Naive thymus-derived CD8-positive, alpha-beta T cell (primary cell): Measurements from ENCODE around the gene HDGF. TPM values are rescaled to one million over a fixed set of nuclear protein-coding genes. Genes with fewer than 3 reads are reported as not detected.
A peak's percentile ranks its signal among the peaks of the same experiment; 100 is the strongest.
"Not testable (repeated sequence)": the region's sequence is repeated elsewhere in the genome, so short reads cannot be mapped to it uniquely, and the experiment has no call there.

Experiments
- ATAC-seq, 2 donors: fragments of 150-1000 bp; cut with Tn5 transposase in 1 of 2; sonication (Bioruptor Pico), chemical (Tn5 transposase) in 1 of 2; 1 replicate in 1 of 2; 2 replicates in 1 of 2; pipeline ENCODE4 v1.10.0; 2021; ENCODE audit warnings: mild to moderate bottlenecking in 2 of 2, moderate library complexity in 2 of 2
- POLR2A ChIA-PET: fragments of 350-600 bp; sonication (Branson Sonifier 250); formaldehyde crosslinking; loops from one replicate; lab custom pipeline; 2021; ENCODE audit warnings: antibody characterized with exemption; lab: Charles Lee
- DNase-seq, 10 donors: peaks; one replicate each; pipeline versions ENCODE4 v3.0.0 to v3.0.0-alpha.2; 2020 to 2022
- H3K27ac Mint-ChIP-seq, 10 donors: one replicate each; pipeline ENCODE4 v1.8.0; 2020 to 2022; ENCODE audit warnings: mild to moderate bottlenecking in 10 of 10, mixed read lengths in 10 of 10, moderate library complexity in 4 of 10, inconsistent platforms in 1 of 10
- H3K27me3 Mint-ChIP-seq, 5 donors: one replicate each; pipeline ENCODE4 v1.8.0; 2021 to 2022; ENCODE audit warnings: mixed read lengths in 5 of 5
- H3K36me3 Mint-ChIP-seq, 3 donors: one replicate each; pipeline ENCODE4 v1.8.0; 2020 to 2022; ENCODE audit warnings: mixed read lengths in 3 of 3, mild to moderate bottlenecking in 2 of 3, inconsistent platforms in 1 of 3
- H3K4me1 Mint-ChIP-seq, 4 donors: one replicate each; pipeline ENCODE4 v1.8.0; 2021 to 2022; ENCODE audit warnings: mixed read lengths in 4 of 4
- H3K4me3 Mint-ChIP-seq, 10 donors: one replicate each; pipeline ENCODE4 v1.8.0; 2020 to 2022; ENCODE audit warnings: mild to moderate bottlenecking in 10 of 10, mixed read lengths in 10 of 10, moderate library complexity in 6 of 10, inconsistent platforms in 1 of 10
- H3K9me3 Mint-ChIP-seq, 9 donors: one replicate each; pipeline ENCODE4 v1.8.0; 2020 to 2022; ENCODE audit warnings: mixed read lengths in 9 of 9, mild to moderate bottlenecking in 3 of 9, inconsistent platforms in 1 of 9, moderate library complexity in 1 of 9
- polyA plus RNA-seq, 3 donors: library from polyadenylated mRNA; unstranded; fragments of 300-500 nt; fragmentation: Illumina TruSeq; gene quantifications; one replicate each; pipeline ENCODE4 v1.2.3, GENCODE V29; 2021
- total RNA-seq, 8 experiments: library from RNA in 2 of 8; stranded (reverse) in 2 of 8; gene quantifications; one replicate each; pipeline ENCODE4 v1.2.3 and lab custom pipeline; 2021 to 2026

The HDGF gene
- total and polyA plus RNA-seq, 5 experiments from 2014 or later = 25.0 to 103 (median 50.1) TPM

- Mint-ChIP-seq H3K4me3 (no peak overlapping the region), H3K9me3 (no peaks in the 10 kb centered on the region), H3K27ac (no peak overlapping the region), H3K36me3 (peaks cover 0 to 20% (median 5%) of the 10 kb centered on the region in 3 donors), H3K27me3 (no peaks in the 10 kb centered on the region), H3K4me1 (peaks cover 25 to 37% (median 33%) of the 10 kb centered on the region in 4 donors)
- ATAC-seq (peak in 1 of 2 donors; percentile 4), DNase-seq (no peak)
- POLR2A ChIA-PET = interaction anchor here (0.7 to 4.6 kb wide), 14 partner anchors 8 to 483 kb away, joined by 3 to 104 read pairs (median 4); partner anchors contain the start of genes CRABP2, HDGF, ISG20L2 and METTL25B
Measured at GRCh38 chr1:156766298-156767100, 15.0 kb upstream of the HDGF start.

- Mint-ChIP-seq H3K4me3 (no peak overlapping the region), H3K4me1 (peaks cover 17 to 29% (median 24%) of the 10 kb centered on the region in 4 donors), H3K27ac (peak overlapping the region in 1 of 10 donors; percentile 24), H3K36me3 (peaks cover 0 to 12% (median 2%) of the 10 kb centered on the region in 3 donors), H3K9me3 (no peaks in the 10 kb centered on the region), H3K27me3 (no peaks in the 10 kb centered on the region)
- DNase-seq (no peak), ATAC-seq (no peak)
- POLR2A ChIA-PET = interaction anchor here (1.5 to 4.6 kb wide), 4 partner anchors 9 to 37 kb away, joined by 5 to 104 read pairs (median 32); partner anchors contain the start of genes HDGF, ISG20L2, METTL25B and MRPL24
Measured at GRCh38 chr1:156765666-156766065, 14.2 kb upstream of the HDGF start.

DNA sequence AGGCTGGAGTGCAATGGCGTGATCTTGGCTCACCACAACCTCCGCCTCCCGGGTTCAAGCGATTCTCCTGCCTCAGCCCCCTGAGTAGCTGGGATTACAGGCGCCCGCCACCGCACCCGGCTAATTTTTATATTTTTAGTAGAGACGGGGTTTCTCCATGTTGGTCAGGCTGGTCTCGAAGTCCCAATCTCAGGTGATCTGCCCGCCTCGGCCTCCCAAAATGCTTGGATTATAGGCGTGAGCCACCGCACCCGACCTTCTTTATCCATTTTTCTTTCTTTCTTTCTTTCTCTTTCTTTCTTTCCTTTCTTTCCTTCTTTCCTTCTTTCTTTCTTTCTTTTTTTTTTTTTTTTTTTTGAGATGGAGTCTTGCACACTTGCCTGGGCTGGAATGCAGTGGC, 13.7 kb upstream of the HDGF start:
- H3K36me3 Mint-ChIP-seq, H3K4me3 Mint-ChIP-seq, H3K27me3 Mint-ChIP-seq, H3K27ac Mint-ChIP-seq, DNase-seq, H3K9me3 Mint-ChIP-seq, ATAC-seq: not testable (repeated sequence)
- POLR2A ChIA-PET = interaction anchor here (0.7 to 4.6 kb wide), 6 partner anchors 13 to 548 kb away, joined by 3 to 104 read pairs (median 9); partner anchors contain the start of genes HDGF, ISG20L2, METTL25B and MRPL24
- H3K4me1 Mint-ChIP-seq = peaks cover 16 to 24% (median 19%) of the 10 kb centered on the region in 4 donors

- POLR2A ChIA-PET = interaction anchor here (0.8 kb wide), 1 partner anchor 9 kb away, joined by 3 read pairs; no protein-coding TSS in a partner anchor
- DNase-seq (no peak), ATAC-seq (no peak)
- Mint-ChIP-seq H3K4me3 (no peak overlapping the region), H3K36me3 (no peaks in the 10 kb centered on the region), H3K27ac (no peak overlapping the region), H3K4me1 (peaks cover 0 to 3% (median under 1%) of the 10 kb centered on the region in 4 donors), H3K27me3 (no peaks in the 10 kb centered on the region), H3K9me3 (no peaks in the 10 kb centered on the region)
Measured at GRCh38 chr1:156760796-156761104, 9.3 kb upstream of the HDGF start.

- Mint-ChIP-seq H3K27ac (no peak overlapping the region), H3K4me1 (peaks cover 0 to 3% (median 3%) of the 10 kb centered on the region in 4 donors), H3K4me3 (no peak overlapping the region), H3K36me3 (no peaks in the 10 kb centered on the region), H3K27me3 (no peaks in the 10 kb centered on the region), H3K9me3 (no peaks in the 10 kb centered on the region)
- POLR2A ChIA-PET = interaction anchor here (0.8 kb wide), 1 partner anchor 8 kb away, joined by 3 read pairs; no protein-coding TSS in a partner anchor
- no peak for DNase-seq
- ATAC-seq = no peak
Measured at GRCh38 chr1:156760092-156760795, 8.8 kb upstream of the HDGF start.

DNA sequence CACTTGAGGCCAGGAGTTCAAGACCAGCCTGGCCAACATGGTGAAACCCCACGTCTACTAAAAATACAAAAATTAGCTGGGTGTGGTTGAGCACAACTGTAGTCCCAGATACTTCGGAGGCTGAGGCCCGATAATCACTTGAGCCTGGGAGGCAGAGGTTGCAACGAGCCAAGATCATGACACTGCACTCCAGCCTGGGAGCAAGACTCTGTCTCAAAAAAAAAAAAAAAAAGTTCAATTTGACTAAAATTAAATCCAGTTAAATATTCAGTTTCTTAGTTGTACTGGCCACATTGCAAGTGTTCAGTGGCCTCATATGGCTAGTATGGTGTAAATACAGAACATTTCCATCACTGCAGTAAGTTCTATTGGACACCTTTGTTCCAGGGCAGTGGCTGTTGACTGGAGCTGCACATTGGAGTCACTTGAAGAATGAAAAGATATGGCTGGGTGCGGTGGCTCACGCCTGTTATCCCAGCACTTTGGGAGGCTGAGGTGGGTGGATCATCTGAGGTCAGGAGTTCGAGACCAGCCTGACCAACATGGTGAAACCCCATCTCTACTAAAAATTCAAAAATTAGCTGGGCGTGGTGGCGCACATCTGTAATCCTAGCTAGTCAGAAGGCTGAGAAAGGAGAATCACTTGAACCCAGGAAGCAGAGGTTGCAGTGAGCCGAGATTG, 6.2 kb upstream of the HDGF start:
- not testable (repeated sequence) for H3K9me3 Mint-ChIP-seq, DNase-seq, H3K36me3 Mint-ChIP-seq, H3K4me3 Mint-ChIP-seq, H3K27me3 Mint-ChIP-seq, ATAC-seq, H3K27ac Mint-ChIP-seq
- H3K4me1 Mint-ChIP-seq = peaks cover 4 to 16% (median 12%) of the 10 kb centered on the region in 4 donors
- POLR2A ChIA-PET = interaction anchor here (1.0 to 1.8 kb wide), 2 partner anchors 9 kb away, joined by 3 to 6 read pairs; partner anchors contain the start of gene PRCC

DNA sequence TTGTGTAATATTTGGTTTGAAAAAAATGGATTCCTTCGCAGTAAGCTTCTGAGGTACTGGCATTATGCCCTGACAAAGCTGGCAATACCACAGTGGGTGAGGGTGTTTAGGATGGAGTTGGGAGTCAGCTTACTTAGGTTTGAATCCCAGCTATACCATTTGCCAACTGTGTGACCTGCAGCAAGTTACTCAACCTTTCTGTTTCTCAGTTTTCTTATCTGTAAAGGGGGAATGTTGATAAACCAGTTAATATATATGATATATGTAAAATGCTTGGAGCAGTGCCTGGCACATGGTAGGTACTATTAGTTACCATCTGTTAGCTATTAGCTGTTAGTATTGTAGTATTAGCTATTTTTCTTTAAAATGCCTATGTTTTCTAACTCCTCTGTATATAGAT, 4.9 kb upstream of the HDGF start:
- no peak for ATAC-seq
- no peak for DNase-seq
- Mint-ChIP-seq H3K4me3 (no peak overlapping the region), H3K9me3 (no peaks in the 10 kb centered on the region), H3K27me3 (no peaks in the 10 kb centered on the region), H3K27ac (no peak overlapping the region), H3K36me3 (no peaks in the 10 kb centered on the region), H3K4me1 (peaks cover 7 to 24% (median 15%) of the 10 kb centered on the region in 4 donors)
- POLR2A ChIA-PET = interaction anchor here (0.7 to 1.8 kb wide), 8 partner anchors 9 to 137 kb away, joined by 3 to 6 read pairs (median 4); partner anchors contain the start of genes MRPL24 and PRCC

- Mint-ChIP-seq H3K9me3 (no peaks in the 10 kb centered on the region), H3K36me3 (no peaks in the 10 kb centered on the region), H3K4me3 (peak overlapping the region in 1 of 10 donors; percentile 18), H3K4me1 (peaks cover 10 to 26% (median 16%) of the 10 kb centered on the region in 4 donors), H3K27me3 (no peaks in the 10 kb centered on the region), H3K27ac (peak overlapping the region in 1 of 10 donors; percentile 65)
- no peak for DNase-seq
- no peak for ATAC-seq
- POLR2A ChIA-PET = interaction anchor here (0.5 to 1.8 kb wide), 6 partner anchors 8 to 36 kb away, joined by 3 to 6 read pairs (median 4); partner anchors contain the start of genes MRPL24 and PRCC
Measured at GRCh38 chr1:156755527-156755950, 4.1 kb upstream of the HDGF start.

DNA sequence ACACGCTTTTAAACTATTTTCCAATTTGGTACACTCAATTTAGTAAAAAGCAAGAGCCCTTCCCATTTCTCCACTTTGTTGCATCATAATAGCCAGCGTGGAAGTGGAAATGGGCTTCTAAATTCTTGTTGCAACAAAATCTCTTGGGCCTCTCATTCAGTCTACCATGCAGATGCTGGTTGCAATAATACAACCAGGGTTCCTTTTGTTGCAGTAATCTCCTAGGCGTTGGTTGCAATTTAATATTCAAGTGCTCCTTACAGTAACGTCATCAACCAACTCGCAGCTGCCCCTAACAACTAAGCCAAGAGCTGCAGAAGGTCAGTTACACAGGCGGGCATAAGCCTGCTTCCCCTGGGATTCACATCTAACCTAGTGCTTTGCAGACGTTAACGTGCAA, 2.7 kb upstream of the HDGF start:
- no peaks in the 10 kb centered on the region for H3K9me3 Mint-ChIP-seq
- no peaks in the 10 kb centered on the region for H3K36me3 Mint-ChIP-seq
- no peak for DNase-seq
- POLR2A ChIA-PET = interaction anchor here (1.4 kb wide), 1 partner anchor 12 kb away, joined by 3 read pairs; no protein-coding TSS in a partner anchor
- peak overlapping the region in 1 of 10 donors; percentile 62 for H3K4me3 Mint-ChIP-seq
- H3K27me3 Mint-ChIP-seq = no peaks in the 10 kb centered on the region
- ATAC-seq = no peak
- H3K4me1 Mint-ChIP-seq = peaks cover 17 to 39% (median 29%) of the 10 kb centered on the region in 4 donors
- H3K27ac Mint-ChIP-seq = no peak overlapping the region

DNA sequence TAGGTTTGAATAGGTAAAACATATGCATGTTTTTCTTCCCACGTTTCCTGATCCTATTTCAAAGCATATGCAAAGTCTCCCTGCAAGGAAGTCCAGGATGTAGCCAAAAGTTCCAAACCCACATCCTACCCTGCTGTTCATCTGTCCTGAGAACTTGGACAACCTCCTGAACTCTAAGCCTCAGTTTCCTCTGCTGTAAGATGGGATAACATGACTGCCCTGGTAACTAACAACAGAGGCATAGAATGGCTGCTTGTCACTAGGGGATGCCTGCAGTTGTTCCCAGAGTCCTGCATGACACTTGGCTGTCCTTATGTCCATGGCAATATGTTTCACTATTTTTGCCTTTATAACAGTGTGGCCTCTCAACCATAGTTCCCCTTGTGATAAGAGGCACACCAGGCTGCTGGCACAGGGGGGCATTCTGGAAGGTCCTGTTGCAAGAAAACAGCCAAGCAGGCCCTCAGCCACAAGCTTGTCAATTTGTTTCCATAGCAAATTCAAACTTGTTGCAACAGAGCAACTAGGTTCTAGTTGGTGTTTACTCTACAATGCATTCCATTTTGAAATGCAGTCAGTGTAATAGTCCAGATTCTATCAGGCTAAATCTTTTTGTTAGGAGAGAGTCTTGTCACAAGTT, 1.5 kb upstream of the HDGF start:
- Mint-ChIP-seq H3K27me3 (no peaks in the 10 kb centered on the region), H3K36me3 (no peaks in the 10 kb centered on the region), H3K4me3 (peak overlapping the region; percentile 61 to 94 (median 90)), H3K4me1 (peaks cover 24 to 52% (median 42%) of the 10 kb centered on the region in 4 donors), H3K27ac (peak overlapping the region in 9 of 10 donors; percentile 51 to 94 (median 93)), H3K9me3 (no peaks in the 10 kb centered on the region)
- POLR2A ChIA-PET = interaction anchor here (1.0 to 4.4 kb wide), 4 partner anchors 11 to 25 kb away, joined by 3 to 70 read pairs (median 52); partner anchors contain the start of genes ISG20L2, METTL25B, MRPL24 and PRCC
- DNase-seq (no peak), ATAC-seq (no peak)

DNA sequence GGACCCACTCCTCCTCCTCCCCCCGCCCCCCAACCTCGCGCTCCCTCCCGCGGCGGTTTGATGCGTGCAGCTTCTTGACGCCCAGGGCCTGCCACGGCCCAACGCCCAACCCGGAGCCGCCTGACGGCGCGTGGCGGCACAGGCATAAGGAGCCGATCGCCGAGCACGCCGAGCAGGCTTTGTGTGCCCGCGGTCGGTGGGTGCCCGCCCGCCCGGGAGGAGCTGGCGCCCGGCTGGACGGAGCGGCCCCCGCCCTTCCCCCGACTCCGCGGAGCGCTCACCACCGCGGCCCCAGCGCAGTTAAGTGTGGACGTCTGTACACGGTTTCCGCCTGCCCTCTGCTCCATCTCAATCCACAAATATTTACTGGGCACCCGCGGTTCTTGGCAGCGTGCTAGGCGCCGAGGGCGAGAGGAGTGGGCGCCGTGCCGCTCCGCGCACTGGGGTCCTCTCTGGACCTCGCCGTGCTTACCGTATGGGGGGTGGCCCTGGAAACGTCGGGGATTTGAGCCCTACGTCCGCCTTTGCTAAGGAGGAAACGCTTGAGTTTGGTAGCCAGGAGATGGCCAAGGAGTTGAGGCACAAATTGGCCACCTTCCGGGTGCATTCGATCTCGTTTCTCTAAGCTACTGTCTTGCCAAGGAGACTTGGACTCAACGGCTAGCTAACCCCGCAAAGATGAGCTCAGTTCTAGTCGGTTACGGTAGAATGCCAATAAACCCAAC, 444 bp upstream of the HDGF start:
- peak; percentile 85 to 98 (median 94) for DNase-seq
- Mint-ChIP-seq H3K4me3 (peak overlapping the region; percentile 86 to 94 (median 90)), H3K27me3 (no peaks in the 10 kb centered on the region), H3K9me3 (no peaks in the 10 kb centered on the region), H3K4me1 (peaks cover 32 to 60% (median 50%) of the 10 kb centered on the region in 4 donors), H3K36me3 (no peaks in the 10 kb centered on the region), H3K27ac (peak overlapping the region; percentile 82 to 94 (median 94))
- ATAC-seq = peak; percentile 78 to 86
- POLR2A ChIA-PET = interaction anchor here (0.6 to 4.4 kb wide), 15 partner anchors 9 to 1032 kb away, joined by 3 to 70 read pairs (median 5); partner anchors contain the start of genes ISG20L2, MEF2D, METTL25B and MRPL24
